GM12874 (cell line): ENCODE measurements around the gene COPS9.

Experiments used
- TF ChIP-seq, protein P1 (sequence below): IDR thresholded peaks from 2 replicates; pipeline ENCODE4 v1.5.1; 2011; ENCODE audit warnings: low read depth, mild to moderate bottlenecking, control low read depth, low read length, moderate library complexity; ENCODE audit not compliant: insufficient read depth

Gene COPS9

GRCh38 chr2:240095556-240096523 is 40.3 kb downstream of the COPS9 start:
- TF ChIP-seq, protein P1, sequence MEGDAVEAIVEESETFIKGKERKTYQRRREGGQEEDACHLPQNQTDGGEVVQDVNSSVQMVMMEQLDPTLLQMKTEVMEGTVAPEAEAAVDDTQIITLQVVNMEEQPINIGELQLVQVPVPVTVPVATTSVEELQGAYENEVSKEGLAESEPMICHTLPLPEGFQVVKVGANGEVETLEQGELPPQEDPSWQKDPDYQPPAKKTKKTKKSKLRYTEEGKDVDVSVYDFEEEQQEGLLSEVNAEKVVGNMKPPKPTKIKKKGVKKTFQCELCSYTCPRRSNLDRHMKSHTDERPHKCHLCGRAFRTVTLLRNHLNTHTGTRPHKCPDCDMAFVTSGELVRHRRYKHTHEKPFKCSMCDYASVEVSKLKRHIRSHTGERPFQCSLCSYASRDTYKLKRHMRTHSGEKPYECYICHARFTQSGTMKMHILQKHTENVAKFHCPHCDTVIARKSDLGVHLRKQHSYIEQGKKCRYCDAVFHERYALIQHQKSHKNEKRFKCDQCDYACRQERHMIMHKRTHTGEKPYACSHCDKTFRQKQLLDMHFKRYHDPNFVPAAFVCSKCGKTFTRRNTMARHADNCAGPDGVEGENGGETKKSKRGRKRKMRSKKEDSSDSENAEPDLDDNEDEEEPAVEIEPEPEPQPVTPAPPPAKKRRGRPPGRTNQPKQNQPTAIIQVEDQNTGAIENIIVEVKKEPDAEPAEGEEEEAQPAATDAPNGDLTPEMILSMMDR, result no peak

DNA sequence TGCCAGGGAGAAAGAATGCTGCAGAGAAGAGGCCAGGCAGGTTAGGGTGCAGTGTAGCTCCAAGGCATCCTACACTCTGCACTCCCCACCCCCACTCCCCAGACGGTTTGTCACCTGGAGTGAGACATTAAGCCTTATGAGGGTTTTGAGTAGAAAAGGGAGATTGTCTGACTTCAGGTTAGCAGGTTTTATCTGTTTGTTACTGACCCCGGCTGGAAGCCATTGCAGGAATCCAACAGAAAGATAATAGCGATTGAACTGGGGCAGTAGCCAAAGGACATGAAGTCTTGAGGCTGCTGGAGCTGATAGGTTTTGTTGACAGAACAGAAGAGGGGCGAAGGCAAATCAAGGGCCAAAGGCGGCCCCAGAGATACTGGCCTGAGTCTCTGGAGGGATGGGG is 46.8 kb downstream of the COPS9 start:
- TF ChIP-seq, protein P1, result no peak

DNA sequence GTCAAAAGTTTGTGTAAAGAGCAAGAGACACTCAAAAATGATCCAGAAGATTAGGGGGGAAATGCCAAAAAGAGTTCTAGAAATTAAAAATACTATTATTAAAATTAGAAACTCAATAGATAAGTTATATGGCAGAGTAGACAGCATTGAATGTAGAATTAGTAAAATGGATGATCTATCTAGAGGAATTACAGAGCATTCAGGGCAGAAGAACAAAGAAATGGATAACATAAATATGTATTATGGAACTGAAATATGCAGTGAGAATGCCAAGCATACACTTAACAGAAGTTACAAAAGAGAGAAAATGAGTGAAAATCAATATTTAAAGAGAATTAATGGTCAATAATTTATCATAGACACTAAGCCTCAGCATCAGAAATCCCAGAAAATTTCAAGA is 49.5 kb downstream of the COPS9 start:
- TF ChIP-seq, protein P1, result no peak
